Pancreas (tissue), 10 donors: Measurements from ENCODE around the gene CDH4. TPM values are rescaled to one million over a fixed set of nuclear protein-coding genes. Genes with fewer than 3 reads are reported as not detected.

Source experiments
- ATAC-seq, 4 donors: fragments of 200-7000 bp; cut with Tn5 transposase; one replicate each; pipeline versions ENCODE4 v1.8.0 to v1.9.1; 2020; ENCODE audit warnings: mild to moderate bottlenecking in 4 of 4, moderate library complexity in 4 of 4
- DNase-seq, 6 donors: peaks; one replicate each; pipeline ENCODE4 v3.0.0-alpha.2; 2020
- FAIRE-seq: peaks from 2 replicates; lab custom pipeline; 2012; peaks lifted over from hg19 to GRCh38; lab: Jason Lieb, UNC
- H3K27ac ChIP-seq, 4 donors: fragments of 200-600 bp; sonication (generic); 1 replicate in 3 of 4; 2 replicates in 1 of 4; pipeline versions ENCODE4 v1.5.0 to v1.8.0; 2020
- H3K27me3 ChIP-seq, 4 donors: fragments of 200-600 bp; one replicate each; pipeline ENCODE4 v1.8.0; 2021
- H3K36me3 ChIP-seq, 3 donors: fragments of 200-600 bp; sonication (generic) in 1 of 3; one replicate each; pipeline versions ENCODE4 v1.5.0 to v1.8.0; 2020 to 2021
- H3K4me1 ChIP-seq, 3 donors: fragments of 200-600 bp; one replicate each; pipeline ENCODE4 v1.8.0; 2021
- H3K4me3 ChIP-seq, 4 donors: fragments of 200-600 bp; sonication (generic) in 2 of 4; one replicate each; pipeline versions ENCODE4 v1.5.0 to v1.8.0; 2020 to 2021
- H3K9me3 ChIP-seq, 4 donors: fragments of 200-600 bp; one replicate each; pipeline ENCODE4 v1.8.0; 2021
- WGBS, 2 donors: extraction: QIAGEN DNeasy Blood & Tissue Kit; methylation state at CpG; one replicate each; pipeline ENCODE4 v1.1.7; 2013; 5-methylcytosine and 5-hydroxymethylcytosine counted together
- intact Hi-C, 3 donors: fragments of 100-400 bp; cut with DNase I; formaldehyde crosslinking; loops; one replicate each; pipeline versions ENCODE4 v1.11.1 to v1.14.2; 2022
- polyA plus RNA-seq, 2 donors: library from polyadenylated mRNA; stranded (reverse); fragments of 200-250 nt; gene quantifications; one replicate each; pipeline ENCODE4 v1.2.3, GENCODE V29; 2013
- total RNA-seq, 6 donors: library from RNA; stranded (reverse); fragmentation: NEBNext Ultra II Directional in 4 of 6; extraction: Animal tissue kit (Norgen Biotek cat#: 25700) in 4 of 6; gene quantifications; one replicate each; pipeline versions ENCODE4 v1.2.1 to v1.2.4, GENCODE V29; 2021 to 2023
- TF ChIP-seq, protein P1 (sequence below), 4 donors: fragments of 200-600 bp; sonication (generic) in 3 of 4; IDR thresholded peaks; one replicate each; pipeline versions ENCODE4 v1.5.0 to v1.8.0; 2021; ENCODE audit warnings: antibody characterized with exemption in 4 of 4
- donor health status: healthy with polysubstance abuse.
- donor health status: DM: no; HTN: no; CAD: no; lungs with moderate emphysema.
- donor health status: DM: no; HTN: no; CAD: no.
- donor health status: control.
- donor health status: control.
- donor health status: Bipolar disorder and iron deficiency.
- donor health status: DM: yes; HTN: yes; CAD: no.
- donor health status: DM: no; HTN: no; CAD: no.
- donor health status: DM: no; HTN: no; CAD: no.
- donor health status: DM: yes; HTN: yes; CAD: no.

Gene CDH4
- total and polyA plus RNA-seq, 8 donors: 0.04 to 1.4 (median 0.27) TPM

DNA sequence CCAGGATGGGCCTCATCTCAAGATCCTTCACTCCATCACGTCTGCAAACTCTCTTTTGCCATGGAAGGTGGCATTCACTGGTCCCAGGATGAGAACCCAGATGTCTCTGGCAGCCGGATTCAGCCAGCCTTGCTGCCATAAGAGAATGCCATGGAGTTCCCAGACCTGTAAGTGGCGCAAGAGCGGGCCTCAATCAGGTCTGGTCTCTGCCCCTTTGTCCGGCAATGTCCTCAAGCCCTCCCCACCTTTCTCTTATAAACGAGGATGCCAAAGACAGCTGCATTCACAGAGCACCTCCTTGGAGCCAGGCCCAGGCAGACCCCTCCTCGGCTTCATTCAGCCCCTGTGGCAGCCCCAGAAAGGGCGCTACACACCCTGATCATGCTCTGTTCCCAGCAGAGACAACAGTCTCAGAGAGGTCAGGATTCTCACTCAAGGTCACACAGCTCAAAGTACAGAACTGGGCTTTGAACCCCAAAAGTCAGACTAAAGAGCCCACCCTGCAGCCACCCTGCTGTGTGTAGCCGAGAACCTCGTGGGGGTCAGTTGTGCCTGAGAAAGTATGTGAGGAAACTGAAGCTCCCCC lies 549.9 kb downstream of the CDH4 start:
- Histone ChIP-seq H3K9me3 (no peaks in the 10 kb centered on the region), H3K4me3 (no peak overlapping the region), H3K27ac (no peak overlapping the region), H3K4me1 (no peaks in the 10 kb centered on the region), H3K36me3 (no peaks in the 10 kb centered on the region), H3K27me3 (peaks cover 0 to 5% (median 0%) of the 10 kb centered on the region in 4 donors)
- TF ChIP-seq, protein P1, sequence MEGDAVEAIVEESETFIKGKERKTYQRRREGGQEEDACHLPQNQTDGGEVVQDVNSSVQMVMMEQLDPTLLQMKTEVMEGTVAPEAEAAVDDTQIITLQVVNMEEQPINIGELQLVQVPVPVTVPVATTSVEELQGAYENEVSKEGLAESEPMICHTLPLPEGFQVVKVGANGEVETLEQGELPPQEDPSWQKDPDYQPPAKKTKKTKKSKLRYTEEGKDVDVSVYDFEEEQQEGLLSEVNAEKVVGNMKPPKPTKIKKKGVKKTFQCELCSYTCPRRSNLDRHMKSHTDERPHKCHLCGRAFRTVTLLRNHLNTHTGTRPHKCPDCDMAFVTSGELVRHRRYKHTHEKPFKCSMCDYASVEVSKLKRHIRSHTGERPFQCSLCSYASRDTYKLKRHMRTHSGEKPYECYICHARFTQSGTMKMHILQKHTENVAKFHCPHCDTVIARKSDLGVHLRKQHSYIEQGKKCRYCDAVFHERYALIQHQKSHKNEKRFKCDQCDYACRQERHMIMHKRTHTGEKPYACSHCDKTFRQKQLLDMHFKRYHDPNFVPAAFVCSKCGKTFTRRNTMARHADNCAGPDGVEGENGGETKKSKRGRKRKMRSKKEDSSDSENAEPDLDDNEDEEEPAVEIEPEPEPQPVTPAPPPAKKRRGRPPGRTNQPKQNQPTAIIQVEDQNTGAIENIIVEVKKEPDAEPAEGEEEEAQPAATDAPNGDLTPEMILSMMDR (IDR thresholded peaks at IDR 0.05): no peak
- intact Hi-C loops: no loop called here
- no peak for ATAC-seq
- WGBS, 2 donors: 53 to 74% methylated on average over 10 of the region's 10 CpGs
- no peak for FAIRE-seq
- peak in 1 of 6 donors; percentile 27 for DNase-seq

GRCh38 chr20:61802721-61803311 lies 550.8 kb downstream of the CDH4 start:
- DNase-seq (peak in 1 of 6 donors; percentile 48), ATAC-seq (no peak), FAIRE-seq (no peak)
- H3K4me1 ChIP-seq: no peaks in the 10 kb centered on the region
- H3K36me3 ChIP-seq: no peaks in the 10 kb centered on the region
- H3K27ac ChIP-seq: no peak overlapping the region
- intact Hi-C loops: no loop called here
- H3K27me3 ChIP-seq: peaks cover 0 to 5% (median 0%) of the 10 kb centered on the region in 4 donors
- H3K9me3 ChIP-seq: no peaks in the 10 kb centered on the region
- no peak overlapping the region for H3K4me3 ChIP-seq
- TF ChIP-seq, protein P1 (IDR thresholded peaks at IDR 0.05): no peak
- 72 to 77% methylated on average over 31 to 36 of the region's 36 CpGs for WGBS, 2 donors

- DNase-seq (peak in 1 of 6 donors; percentile 30), FAIRE-seq (no peak), ATAC-seq (no peak)
- Histone ChIP-seq H3K27me3 (peaks cover 0 to 5% (median 0%) of the 10 kb centered on the region in 4 donors), H3K36me3 (no peaks in the 10 kb centered on the region), H3K27ac (no peak overlapping the region), H3K4me1 (no peaks in the 10 kb centered on the region), H3K4me3 (no peak overlapping the region), H3K9me3 (no peaks in the 10 kb centered on the region)
- 24 to 27% methylated on average over 19 of the region's 19 CpGs for WGBS, 2 donors
- intact Hi-C loops: no loop called here
- TF ChIP-seq, protein P1 (IDR thresholded peaks at IDR 0.05): no peak
These were observed 551.4 kb downstream of the CDH4 start for GRCh38 chr20:61803416-61803914.

GRCh38 chr20:61803915-61804751 lies 552.1 kb downstream of the CDH4 start:
- FAIRE-seq: no peak
- TF ChIP-seq, protein P1 (IDR thresholded peaks at IDR 0.05): no peak
- no peaks in the 10 kb centered on the region for H3K36me3 ChIP-seq
- WGBS, 2 donors: 33% methylated on average over 25 to 27 of the region's 27 CpGs
- intact Hi-C loops: no loop called here
- H3K9me3 ChIP-seq: no peaks in the 10 kb centered on the region
- peaks cover 0 to 5% (median 0%) of the 10 kb centered on the region in 4 donors for H3K27me3 ChIP-seq
- DNase-seq: peak in 1 of 6 donors; percentile 61
- no peaks in the 10 kb centered on the region for H3K4me1 ChIP-seq
- H3K27ac ChIP-seq: no peak overlapping the region
- ATAC-seq: peak in 1 of 4 donors; percentile 30
- no peak overlapping the region for H3K4me3 ChIP-seq
